Left lobe of liver (tissue), 2 donors: ENCODE data around the gene SLC22A23. TPM values are rescaled to one million over a fixed set of nuclear protein-coding genes. Genes with fewer than 3 reads are reported as not detected.

Source experiments
- ATAC-seq: fragments of 200-7000 bp; cut with Tn5 transposase; one replicate; pipeline ENCODE4 v1.9.1; 2020; ENCODE audit warnings: mild to moderate bottlenecking, moderate library complexity
- DNase-seq: peaks from one replicate; pipeline ENCODE4 v3.0.0-alpha.2; 2020; ENCODE audit warnings: low spot score
- total RNA-seq: library from RNA; stranded (reverse); gene quantifications from one replicate; pipeline ENCODE4 v1.2.1, GENCODE V29; 2021
- donor health status: DM: no; HTN: no; CAD: no; lungs with moderate emphysema.
- donor health status: DM: no; HTN: yes; CAD: no.

Gene SLC22A23
- total RNA-seq, 1 donor from 2014 or later, result 16.9 TPM

DNA sequence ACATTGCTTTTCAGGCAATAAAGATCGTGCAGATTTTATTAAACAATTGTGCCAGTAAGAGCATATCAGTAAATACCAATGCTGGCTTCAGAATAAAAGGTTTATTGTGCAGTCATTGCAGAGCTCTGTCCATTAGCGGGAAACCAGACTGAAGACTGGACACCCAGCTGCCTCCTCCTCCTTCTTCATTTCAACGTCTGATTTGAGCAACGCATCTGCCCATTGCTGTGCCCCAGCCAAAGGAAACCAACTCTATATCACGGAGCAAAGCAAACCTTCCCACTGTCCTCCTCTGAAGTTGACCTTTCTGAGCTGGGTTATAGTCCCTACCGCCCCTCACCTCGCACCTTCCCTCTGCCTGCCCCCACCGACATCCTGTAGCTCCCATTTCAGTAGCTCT is 80.8 kb downstream of the SLC22A23 start:
- no peak for ATAC-seq
- DNase-seq, result no peak

DNA sequence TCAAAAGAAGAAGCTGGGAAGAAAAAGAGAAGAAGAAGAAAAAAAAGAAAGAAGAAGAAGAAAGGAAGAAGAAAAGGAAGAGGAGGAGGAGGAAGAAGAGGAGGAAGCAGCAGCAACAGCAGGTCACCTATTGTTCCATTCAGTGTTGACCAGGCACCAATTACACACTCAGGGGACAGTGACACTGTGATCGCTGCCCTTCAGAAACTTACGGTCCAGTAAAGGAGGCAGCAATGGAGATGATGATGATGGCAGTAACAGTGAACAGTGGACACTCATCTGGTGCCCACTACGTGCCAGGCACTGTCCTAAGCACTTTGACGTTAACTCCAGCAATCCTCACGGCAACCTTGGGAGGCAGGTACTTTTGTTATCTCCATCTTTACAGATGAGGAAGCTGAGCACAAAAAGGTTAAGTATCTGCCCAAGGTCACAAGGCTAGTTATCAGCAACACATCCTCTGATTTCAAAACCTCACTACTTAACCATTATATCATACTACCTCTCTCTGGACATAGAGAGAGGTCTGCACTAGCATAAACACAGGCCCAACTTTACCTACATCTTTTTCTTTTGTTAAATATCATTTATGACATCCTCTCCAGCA is 83.2 kb downstream of the SLC22A23 start:
- DNase-seq (no peak), ATAC-seq (peak; percentile 13)

DNA sequence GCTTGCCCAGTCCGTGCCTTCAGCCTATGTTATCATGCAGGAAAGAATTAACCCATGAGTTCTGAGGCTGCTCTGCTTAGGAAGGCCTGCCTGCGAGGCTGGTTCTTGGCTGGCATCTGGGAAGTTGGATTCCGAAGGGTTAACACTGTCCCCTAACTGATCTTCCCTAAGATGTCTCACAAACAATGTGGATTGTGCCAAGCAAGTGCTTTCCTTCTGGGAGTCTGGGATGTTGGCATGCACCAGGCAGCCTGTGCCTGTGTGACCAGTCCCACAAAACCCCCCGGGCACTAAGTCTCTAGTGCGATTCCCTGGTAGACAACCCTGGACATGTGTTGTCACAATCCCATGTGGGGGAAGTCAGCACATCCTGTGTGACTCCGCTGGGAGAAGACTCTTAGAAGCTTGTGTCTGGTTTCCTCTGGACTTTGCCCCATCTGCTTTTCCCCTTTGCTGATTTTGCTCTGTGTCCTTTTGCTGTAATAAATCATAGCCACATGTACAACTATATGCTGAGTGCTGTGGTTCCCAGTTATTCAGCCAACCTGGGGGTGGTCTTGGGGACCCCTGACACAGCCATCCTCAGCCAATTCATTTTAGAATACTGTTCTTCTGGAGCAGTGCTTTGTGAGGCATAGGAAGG is 83.8 kb downstream of the SLC22A23 start:
- ATAC-seq, result peak; percentile 43
- DNase-seq, result no peak

GRCh38 chr6:3372184-3372846 is 84.5 kb downstream of the SLC22A23 start:
- DNase-seq, result no peak

GRCh38 chr6:3371222-3371949 is 85.5 kb downstream of the SLC22A23 start:
- peak; percentile 4 for ATAC-seq

More at GRCh38 chr6:3372184-3372846, 84.5 kb downstream of the SLC22A23 start:
- no peak for ATAC-seq

DNA sequence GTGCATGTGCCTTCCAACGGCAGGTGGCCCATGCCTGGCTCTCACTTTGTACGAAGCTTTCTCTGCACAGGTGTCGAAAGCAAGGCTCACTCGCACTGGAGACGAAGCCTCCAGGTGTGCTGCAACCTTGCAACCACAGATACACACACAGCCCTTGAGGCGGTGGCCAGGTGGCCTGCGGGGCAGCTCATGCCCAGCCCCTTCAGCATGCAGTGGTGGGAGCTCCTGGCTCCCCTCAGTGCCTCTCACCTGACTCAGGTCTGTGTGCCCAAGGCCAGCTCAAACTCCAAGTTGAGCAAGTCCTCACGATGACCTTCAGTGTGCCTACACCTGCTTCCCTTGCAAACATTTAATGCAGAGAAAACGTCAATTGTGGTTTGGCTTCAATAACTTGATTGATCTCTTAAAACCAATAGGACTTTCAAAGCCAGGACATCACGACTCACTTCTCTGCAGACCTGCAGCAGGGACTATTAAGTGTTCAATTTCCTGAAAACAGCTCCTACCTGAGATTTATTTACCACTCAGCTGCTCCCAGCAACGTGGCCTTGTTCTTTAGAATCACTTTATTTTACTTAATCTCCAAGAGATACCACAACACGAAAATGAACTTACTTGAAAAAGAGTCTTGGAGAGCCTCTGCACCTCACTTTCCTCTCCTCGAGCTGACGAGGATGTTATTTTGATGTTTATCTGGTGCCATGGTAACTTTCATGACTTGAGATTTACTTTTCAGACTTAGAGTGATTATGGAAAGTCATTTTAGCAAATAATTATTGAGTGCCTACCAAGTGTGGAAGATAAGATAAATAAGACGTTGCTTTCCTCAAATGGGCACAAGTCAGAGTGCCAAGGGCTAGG is 86.3 kb downstream of the SLC22A23 start:
- ATAC-seq (peak; percentile 65), DNase-seq (peak; percentile 79)

More at GRCh38 chr6:3371222-3371949, 85.5 kb downstream of the SLC22A23 start:
- no peak for DNase-seq

- DNase-seq (no peak), ATAC-seq (no peak)
Observed at GRCh38 chr6:3369985-3370360, 86.9 kb downstream of the SLC22A23 start.

DNA sequence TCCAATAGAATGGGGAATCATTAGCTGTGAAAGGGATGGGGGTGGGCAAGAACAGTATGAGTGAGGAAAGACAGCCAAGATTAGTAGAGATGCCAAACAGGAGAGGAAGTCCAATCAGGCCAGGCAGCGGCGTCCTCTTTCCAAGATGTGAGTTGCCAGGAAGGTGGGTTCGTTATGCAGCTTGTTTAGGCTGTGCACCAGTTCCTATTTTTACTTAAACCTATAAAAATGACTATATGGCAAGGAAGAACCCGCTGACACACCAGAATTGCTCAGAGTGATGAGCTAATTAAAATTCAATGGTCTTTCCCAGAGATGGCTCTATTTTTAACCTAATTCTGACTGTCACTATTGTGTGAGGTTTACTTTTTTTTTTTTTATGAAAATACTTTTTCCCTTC is 88.2 kb downstream of the SLC22A23 start:
- ATAC-seq (no peak), DNase-seq (no peak)

- ATAC-seq, result no peak
- no peak for DNase-seq
Observed at GRCh38 chr6:3367630-3368029, 89.2 kb downstream of the SLC22A23 start.

DNA sequence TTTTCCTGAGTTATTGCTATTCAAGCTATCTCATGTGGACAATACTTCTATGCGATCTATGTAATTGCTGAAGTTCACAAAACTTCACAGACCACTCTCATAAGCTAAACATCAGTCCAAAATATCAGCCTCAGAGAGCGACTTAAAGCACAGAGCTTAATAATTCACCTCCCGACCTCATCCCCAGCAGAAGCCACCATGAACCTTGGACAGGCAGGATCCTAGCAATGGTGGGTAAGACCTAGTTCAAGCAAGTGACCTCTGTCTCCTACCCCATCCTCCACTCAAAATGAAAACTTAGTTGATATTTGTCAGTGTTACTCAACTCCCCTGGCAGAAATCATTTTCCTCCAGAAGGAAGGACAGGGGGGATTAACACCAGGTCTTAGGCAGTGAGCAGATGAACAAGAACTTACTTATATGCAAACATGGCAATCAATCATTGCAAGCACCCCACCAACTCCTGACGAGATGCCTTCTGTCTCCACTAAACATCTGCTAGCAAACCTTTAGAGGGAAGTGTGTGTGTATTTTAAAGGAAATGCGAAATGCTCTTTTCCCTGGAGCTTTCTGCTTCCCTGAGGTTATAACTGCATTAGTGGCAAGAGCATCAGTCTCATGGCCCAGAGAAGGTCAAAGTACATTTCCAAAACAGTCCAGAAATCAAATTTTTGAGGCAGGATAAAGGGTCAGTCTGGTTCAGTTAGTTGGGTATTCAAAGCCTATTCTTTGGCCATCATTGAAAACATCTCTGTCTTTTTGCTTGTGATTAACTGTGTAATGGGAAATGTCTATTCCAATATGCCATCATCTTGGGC is 90.0 kb downstream of the SLC22A23 start:
- ATAC-seq (peak; percentile 59), DNase-seq (peak; percentile 69)

DNA sequence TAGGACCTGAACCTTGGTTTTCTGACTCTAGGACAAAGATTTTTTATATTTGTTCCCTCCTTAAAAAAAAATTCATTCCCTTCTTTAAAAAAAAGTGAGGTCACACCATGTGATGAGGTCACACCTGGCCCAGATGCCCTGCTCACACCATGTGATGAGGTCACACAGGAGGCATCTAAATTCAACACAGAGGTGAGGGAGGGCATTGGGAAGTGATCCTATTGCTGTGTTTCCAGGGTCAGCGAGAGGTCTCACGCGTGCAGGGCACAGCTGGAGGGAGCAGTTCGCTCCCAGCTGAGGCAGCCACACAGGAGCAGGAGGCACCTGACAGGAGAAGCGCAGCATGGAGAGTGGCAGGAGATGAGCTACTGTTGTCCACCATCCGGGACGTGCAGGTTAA is 92.5 kb downstream of the SLC22A23 start:
- DNase-seq (no peak), ATAC-seq (peak; percentile 46)

DNA sequence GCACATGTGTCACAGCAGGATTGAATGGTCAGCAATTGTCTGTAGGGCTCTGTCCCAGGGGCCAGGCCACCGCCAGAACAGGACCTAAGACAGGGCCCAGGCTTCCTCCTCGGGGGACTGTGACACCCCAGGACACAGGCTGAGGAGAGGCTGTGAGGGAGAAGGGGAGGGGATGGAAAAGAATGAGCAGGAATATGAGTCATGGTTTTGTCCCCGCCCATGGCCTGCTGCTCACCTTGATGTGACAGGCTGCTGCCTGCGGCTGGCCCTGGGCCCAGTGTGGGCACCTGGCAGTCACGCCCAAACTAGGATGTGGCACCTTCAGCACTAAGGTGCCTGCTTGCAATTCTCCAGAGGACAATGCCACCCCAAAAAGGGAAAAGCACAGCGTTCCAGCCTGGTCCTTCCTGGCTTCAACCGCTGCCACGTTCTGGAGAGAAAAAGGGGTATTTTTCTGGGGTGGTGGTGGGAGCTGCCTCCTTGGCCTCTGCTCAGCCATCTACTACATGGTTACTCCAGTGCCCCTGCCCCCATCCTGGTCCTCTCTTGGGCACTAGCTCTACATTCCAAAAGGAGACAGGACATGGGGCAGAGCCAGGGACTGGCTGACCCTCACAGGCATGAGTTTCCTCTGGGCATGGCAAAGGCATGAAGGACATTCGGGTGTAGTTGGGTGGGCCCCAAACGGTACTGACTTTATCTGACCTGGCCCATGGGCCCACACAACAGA is 93.4 kb downstream of the SLC22A23 start:
- ATAC-seq (peak; percentile 54), DNase-seq (peak; percentile 68)

- ATAC-seq (no peak), DNase-seq (no peak)
Observed at GRCh38 chr6:3361312-3362037, 95.4 kb downstream of the SLC22A23 start.

DNA sequence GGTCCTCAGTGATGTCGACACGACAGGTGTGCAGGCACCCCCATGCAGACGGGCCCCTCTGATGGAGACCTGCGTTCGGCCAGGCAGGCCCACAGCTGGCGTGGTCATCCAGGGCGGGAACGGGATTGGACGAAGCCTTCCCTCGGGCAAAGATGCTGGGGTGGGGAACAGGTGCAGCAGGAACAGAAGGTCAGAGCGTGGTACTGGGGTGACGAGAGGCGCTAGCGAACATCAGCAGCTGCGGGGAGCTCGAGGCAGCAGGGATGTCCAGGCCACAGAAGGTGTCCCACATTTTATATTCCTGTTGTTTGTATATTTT is 96.2 kb downstream of the SLC22A23 start:
- DNase-seq (no peak), ATAC-seq (no peak)

DNA sequence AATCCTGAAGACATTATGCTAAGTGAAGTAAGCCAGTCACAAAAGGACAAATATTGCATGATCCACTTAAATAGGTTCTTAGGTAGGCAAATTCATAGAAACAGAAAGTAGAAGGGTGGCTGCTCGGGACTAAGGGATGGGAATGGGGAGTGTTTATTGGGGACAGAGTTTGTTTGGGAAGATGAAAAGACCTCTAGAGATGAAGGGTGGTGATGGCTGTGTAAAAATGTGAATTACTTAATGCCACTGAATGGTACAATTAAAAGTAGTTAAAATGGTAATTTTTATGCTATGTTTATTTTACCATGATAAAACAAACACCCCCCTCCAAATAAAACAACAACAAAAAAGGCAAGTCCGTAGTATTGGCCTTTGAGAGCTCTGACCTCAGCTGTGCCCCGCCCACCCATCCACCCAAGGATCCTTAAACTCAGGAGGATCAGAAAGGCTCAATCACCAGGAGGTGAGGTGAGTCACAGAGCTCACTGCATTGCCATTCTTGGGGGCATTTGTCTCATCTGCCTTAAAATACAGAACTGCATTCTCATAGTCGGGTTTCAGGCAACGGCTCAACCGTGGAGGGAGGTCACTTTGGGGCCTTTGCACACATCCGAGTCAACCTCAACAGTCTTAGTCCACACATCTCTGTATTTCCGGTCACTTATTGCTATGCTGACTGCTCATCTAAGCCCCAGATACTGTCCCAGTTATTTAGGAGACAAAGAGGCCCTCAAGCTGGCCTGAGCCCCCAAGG is 96.7 kb downstream of the SLC22A23 start:
- DNase-seq, result no peak
- ATAC-seq, result no peak

- no peak for ATAC-seq
- no peak for DNase-seq
Observed at GRCh38 chr6:3359101-3359752, 97.6 kb downstream of the SLC22A23 start.

GRCh38 chr6:3358413-3359100 is 98.3 kb downstream of the SLC22A23 start:
- DNase-seq, result no peak

More at GRCh38 chr6:3358413-3359100, 98.3 kb downstream of the SLC22A23 start:
- no peak for ATAC-seq
